ENCODE results near the gene HNRNPA3. TPM values are rescaled to one million over a fixed set of nuclear protein-coding genes. Genes with fewer than 3 reads are reported as not detected.

Gene HNRNPA3
- total RNA-seq, 1 experiment from 2014 or later, result 234 TPM

DNA sequence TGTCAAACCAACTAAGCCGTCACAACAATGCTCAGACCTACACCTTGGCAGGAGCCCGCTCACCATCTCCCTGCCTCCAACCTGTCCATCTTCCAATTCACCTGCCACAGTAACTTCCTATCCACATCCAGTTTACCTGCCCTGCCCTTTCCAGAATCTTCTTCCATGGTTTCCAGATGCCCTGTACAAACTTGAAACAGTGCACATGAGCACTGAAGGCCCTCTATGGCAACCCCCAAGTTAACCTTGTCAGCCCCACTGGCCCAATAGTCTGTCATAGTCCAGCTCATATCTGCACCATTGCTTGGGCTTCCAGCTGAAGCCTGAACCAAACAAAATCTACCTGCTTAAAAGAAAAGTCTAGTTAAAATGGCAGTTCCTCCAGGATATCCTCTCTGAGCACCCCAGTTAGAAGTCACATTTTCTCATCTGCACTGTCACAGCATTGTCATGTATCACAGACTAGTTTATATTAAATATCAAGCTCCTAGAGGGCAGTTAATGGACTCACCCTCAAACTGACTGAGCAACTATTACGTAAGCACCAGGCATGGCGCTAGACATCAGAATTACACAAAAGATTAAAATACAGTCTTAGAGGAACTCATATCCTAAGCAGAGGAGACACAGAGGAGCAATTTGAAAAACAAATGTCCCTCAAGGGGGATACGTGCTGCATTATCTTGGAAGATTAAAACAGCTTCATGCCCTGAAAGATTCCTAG lies 40.4 kb downstream of the HNRNPA3 start:
- BruUV-seq (replicated peaks), result no TSS peak
- Mint-ChIP-seq H3K36me3 (ENCODE audit: insufficient read depth, unreplicated experiment) (peaks cover 86% of the 10 kb centered on the region), H3K4me1 (ENCODE audit: low read depth, unreplicated experiment) (peaks cover 86% of the 10 kb centered on the region), H3K4me3 (ENCODE audit: low read depth, unreplicated experiment) (peak overlapping the region; percentile 42), H3K27ac (ENCODE audit: unreplicated experiment) (peak overlapping the region; percentile 74), H3K27me3 (ENCODE audit: unreplicated experiment) (no peaks in the 10 kb centered on the region), H3K9me3 (ENCODE audit: low read depth, unreplicated experiment) (peaks cover 3% of the 10 kb centered on the region)
- intact Hi-C loops (cut with micrococcal nuclease; ENCODE audit: unreplicated experiment), result no loop called here
- no peak for TF ChIP-seq CTCF (IDR thresholded peaks at IDR 0.05; ENCODE audit: unreplicated experiment)
- CTCF ChIA-PET, result no interaction called here
- DNase-seq, result no peak

DNA sequence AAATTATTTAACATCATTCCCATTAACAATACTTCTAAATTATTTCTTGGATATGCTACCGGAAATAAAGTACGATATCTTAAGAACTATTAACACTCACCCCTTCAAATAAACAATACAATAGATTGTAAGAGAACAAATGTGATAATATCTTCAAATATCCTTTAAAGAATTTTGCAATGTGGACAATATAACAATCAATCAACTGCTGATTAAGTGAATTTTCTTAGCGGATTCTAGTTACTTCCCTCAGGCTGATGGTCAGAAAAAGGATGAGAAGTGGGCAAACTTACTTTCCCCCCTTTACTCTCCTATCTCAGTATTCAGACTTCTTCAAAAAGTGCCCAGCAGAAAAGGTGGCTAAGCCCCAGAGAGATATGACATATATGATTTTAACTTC lies 41.1 kb downstream of the HNRNPA3 start:
- Mint-ChIP-seq H3K36me3 (ENCODE audit: insufficient read depth, unreplicated experiment) (peaks cover 90% of the 10 kb centered on the region), H3K9me3 (ENCODE audit: low read depth, unreplicated experiment) (peaks cover 3% of the 10 kb centered on the region), H3K27me3 (ENCODE audit: unreplicated experiment) (no peaks in the 10 kb centered on the region), H3K4me1 (ENCODE audit: low read depth, unreplicated experiment) (peaks cover 81% of the 10 kb centered on the region), H3K4me3 (ENCODE audit: low read depth, unreplicated experiment) (peak overlapping the region; percentile 17), H3K27ac (ENCODE audit: unreplicated experiment) (peak overlapping the region; percentile 74)
- BruUV-seq (replicated peaks), result no TSS peak
- no peak for TF ChIP-seq CTCF (IDR thresholded peaks at IDR 0.05; ENCODE audit: unreplicated experiment)
- intact Hi-C loops (cut with micrococcal nuclease; ENCODE audit: unreplicated experiment), result no loop called here
- DNase-seq, result no peak
- CTCF ChIA-PET, result no interaction called here

- peak; percentile 82 for TF ChIP-seq CTCF (IDR thresholded peaks at IDR 0.05; ENCODE audit: unreplicated experiment)
- H3K36me3 Mint-ChIP-seq (ENCODE audit: insufficient read depth, unreplicated experiment), result peaks cover 86% of the 10 kb centered on the region
- H3K4me3 Mint-ChIP-seq (ENCODE audit: low read depth, unreplicated experiment), result peak overlapping the region; percentile 17
- intact Hi-C loops (cut with micrococcal nuclease; ENCODE audit: unreplicated experiment), result loop anchor here (5.0 kb wide), 1 partner anchor 143 kb away; no protein-coding TSS in a partner anchor
- H3K9me3 Mint-ChIP-seq (ENCODE audit: low read depth, unreplicated experiment), result peaks cover 3% of the 10 kb centered on the region
- peaks cover 77% of the 10 kb centered on the region for H3K4me1 Mint-ChIP-seq (ENCODE audit: low read depth, unreplicated experiment)
- H3K27me3 Mint-ChIP-seq (ENCODE audit: unreplicated experiment), result no peaks in the 10 kb centered on the region
- DNase-seq, result peak; percentile 81
- H3K27ac Mint-ChIP-seq (ENCODE audit: unreplicated experiment), result peak overlapping the region; percentile 74
- CTCF ChIA-PET, result interaction anchor here (0.7 to 1.5 kb wide), 6 partner anchors 9 to 89 kb away, joined by 3 to 7 read pairs (median 4); no protein-coding TSS in a partner anchor
- BruUV-seq (replicated peaks), result no TSS peak
Measured at GRCh38 chr2:177254433-177255226, 42.0 kb downstream of the HNRNPA3 start.

DNA sequence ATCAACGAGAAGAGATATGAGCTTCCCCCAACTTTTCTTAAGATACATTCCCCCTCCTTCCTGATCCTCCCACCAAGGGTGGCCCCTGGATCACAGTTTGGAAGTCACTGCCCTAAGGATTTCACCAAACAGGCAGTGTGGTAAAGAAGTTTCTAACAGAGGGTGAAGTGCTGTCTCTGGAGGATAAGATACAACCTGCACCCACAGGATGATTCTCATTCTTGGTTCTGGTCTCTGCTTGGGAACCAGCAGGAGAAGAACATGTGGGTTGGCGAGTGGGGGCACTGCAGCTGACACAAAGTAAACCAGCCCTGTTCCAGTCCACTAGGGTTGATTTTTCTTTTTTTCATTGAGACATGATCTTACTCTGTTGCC lies 42.6 kb downstream of the HNRNPA3 start:
- intact Hi-C loops (cut with micrococcal nuclease; ENCODE audit: unreplicated experiment), result loop anchor here (5.0 kb wide), 1 partner anchor 142 kb away; no protein-coding TSS in a partner anchor
- Mint-ChIP-seq H3K36me3 (ENCODE audit: insufficient read depth, unreplicated experiment) (peaks cover 89% of the 10 kb centered on the region), H3K27me3 (ENCODE audit: unreplicated experiment) (no peaks in the 10 kb centered on the region), H3K4me1 (ENCODE audit: low read depth, unreplicated experiment) (peaks cover 74% of the 10 kb centered on the region), H3K27ac (ENCODE audit: unreplicated experiment) (peak overlapping the region; percentile 1), H3K9me3 (ENCODE audit: low read depth, unreplicated experiment) (peaks cover 3% of the 10 kb centered on the region), H3K4me3 (ENCODE audit: low read depth, unreplicated experiment) (peak overlapping the region; percentile 17)
- no peak for DNase-seq
- CTCF ChIA-PET, result interaction anchor here (1.0 to 1.5 kb wide), 5 partner anchors 8 to 90 kb away, joined by 3 to 7 read pairs (median 5); no protein-coding TSS in a partner anchor
- TF ChIP-seq CTCF (IDR thresholded peaks at IDR 0.05; ENCODE audit: unreplicated experiment), result no peak
- no TSS peak for BruUV-seq (replicated peaks)

All from Calu3 (cell line).